HG03045 (cell line): Measurements from ENCODE around the gene LBHD2.

ENCODE experiments used
- ATAC-seq: cut with Tn5 transposase; IDR thresholded peaks from one replicate; pipeline ENCODE4 v1.9.1; 2021; ENCODE audit warnings: mild to moderate bottlenecking, moderate library complexity; ENCODE audit not compliant: unreplicated experiment

LBHD2 gene

DNA sequence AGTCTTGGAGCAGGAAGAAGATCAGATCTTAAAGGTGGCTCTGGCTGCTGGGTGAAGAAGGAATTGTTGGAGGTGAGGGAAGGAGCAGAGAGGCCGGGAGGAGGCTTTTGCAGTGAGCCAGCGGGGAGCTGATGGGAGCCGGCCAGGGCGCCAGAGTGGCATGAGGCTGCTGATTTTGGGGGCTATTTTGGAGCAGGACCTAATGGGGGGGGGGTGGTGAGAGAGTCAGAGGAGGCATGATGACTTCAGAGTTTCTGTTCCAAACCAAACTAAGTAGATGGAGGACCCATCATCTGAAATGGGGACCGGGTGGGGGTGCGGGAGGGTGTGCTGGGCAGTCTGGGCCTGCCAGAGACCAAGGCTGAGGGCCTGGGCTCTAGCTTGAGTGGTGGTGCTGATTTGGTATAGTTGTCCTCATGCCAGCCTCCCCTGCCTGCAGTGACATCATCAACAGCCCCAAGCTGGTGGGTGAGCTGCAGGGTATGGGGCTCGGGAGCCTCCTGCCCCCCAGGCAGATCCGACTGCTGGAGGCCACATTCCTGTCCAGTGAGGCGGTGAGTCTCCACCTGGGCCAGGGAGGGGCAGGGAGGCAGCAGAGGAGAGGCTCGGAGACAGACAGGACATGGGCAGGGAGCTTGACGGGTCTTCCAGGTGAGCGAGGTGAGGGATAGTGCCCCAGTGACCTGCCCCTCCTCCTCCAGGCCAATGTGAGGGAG lies 45.4 kb downstream of the LBHD2 start:
- no peak for ATAC-seq

DNA sequence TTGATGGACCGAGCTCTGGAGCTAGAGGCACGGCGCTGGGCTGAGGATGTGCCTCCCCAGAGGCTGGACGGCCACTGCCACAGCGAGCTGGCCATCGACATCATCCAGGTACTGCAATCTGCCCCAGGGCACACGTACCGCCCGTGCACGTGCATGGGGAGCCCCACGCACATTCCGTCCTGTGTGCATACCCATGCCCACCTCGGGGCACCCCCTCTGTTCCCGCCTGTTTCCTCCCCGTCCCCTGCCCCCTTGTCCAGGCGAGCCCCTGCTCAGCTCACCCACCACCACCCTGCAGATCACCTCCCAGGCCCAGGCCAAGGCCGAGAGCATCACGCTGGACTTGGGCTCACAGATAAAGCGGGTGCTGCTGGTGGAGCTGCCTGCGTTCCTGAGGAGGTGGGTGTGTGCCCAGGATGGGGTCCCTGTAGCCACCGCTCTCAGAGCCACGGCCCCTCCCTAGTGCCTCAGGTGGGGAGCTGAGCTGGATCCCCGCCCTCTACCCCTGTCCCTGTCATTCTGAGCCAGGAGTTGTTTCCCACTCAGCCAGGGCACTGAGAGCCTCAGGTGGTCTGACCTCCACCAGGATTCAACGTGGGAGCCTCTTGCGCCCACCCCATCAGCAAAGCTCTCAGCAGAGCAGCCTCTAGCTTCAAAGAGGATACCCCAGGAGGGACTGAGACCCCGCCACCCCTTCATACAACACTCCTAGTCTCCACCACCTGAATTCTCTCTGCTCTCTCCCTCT lies 46.2 kb downstream of the LBHD2 start:
- ATAC-seq: no peak

DNA sequence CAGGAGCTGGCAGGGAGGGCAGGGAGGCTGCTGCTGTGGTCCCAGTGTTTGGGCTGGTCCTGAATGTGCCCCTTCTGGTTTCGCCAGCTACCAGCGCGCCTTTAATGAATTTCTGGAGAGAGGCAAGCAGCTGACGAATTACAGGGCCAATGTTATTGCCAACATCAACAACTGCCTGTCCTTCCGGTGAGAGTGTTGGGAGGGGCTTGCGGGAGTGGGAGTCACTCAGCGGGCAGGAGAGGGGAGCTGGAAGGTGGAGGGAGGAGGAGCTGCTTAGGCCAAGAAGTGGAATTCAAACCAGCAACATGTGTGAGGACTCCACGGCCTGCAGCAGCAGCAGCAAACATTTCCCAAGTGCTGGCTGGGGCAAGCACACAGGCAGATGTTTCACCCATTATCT lies 47.0 kb downstream of the LBHD2 start:
- ATAC-seq: no peak

DNA sequence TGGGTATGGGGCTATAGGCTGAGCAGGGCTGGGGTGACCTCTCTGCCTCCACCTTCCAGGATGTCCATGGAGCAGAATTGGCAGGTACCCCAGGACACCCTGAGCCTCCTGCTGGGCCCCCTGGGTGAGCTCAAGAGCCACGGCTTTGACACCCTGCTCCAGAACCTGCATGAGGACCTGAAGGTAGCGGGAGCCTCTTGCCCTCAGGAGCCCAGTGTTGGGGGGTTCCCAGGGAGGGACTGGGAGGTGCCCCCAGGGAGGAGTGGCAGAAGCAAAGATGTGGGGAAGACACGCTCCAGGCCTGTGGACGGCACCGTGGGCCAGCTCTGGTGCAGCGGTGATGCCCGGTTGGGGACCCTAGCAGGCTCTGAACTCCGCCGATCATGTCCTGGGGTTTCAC lies 47.6 kb downstream of the LBHD2 start:
- ATAC-seq: no peak

DNA sequence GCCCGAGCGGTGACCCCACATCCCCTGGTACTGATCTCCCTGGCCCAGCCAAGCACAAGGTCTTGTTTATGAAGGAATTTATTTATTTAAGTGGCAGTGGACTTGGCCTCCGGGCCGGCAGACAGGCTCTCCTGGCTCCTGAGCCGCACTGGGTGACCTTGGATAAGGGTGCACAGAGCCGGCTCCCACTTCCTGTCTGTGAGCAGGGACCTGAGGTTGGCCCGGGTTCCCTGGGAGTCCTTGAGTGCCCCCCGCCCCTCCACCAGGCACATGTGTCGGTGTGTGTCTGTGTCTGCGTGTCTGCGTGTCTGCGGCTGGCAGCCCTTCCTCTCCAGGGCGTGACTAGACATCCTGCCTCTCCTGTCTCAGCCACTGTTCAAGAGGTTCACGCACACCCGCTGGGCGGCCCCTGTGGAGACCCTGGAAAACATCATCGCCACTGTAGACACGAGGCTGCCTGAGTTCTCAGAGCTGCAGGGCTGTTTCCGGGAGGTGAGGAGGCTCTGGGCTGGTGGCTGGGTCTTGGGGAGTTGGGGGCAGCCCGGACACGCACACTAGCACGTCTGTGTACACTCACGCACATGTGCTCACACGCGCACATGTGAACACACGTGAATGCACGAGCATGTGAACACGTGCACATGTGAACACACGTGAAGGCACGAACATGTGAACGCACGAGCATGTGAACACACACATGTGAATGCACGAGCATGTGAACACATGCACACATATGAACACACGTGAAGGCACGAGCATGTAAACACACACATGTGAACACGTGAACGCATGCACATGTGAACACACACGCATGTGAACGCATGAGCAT lies 48.6 kb downstream of the LBHD2 start:
- ATAC-seq: no peak

DNA sequence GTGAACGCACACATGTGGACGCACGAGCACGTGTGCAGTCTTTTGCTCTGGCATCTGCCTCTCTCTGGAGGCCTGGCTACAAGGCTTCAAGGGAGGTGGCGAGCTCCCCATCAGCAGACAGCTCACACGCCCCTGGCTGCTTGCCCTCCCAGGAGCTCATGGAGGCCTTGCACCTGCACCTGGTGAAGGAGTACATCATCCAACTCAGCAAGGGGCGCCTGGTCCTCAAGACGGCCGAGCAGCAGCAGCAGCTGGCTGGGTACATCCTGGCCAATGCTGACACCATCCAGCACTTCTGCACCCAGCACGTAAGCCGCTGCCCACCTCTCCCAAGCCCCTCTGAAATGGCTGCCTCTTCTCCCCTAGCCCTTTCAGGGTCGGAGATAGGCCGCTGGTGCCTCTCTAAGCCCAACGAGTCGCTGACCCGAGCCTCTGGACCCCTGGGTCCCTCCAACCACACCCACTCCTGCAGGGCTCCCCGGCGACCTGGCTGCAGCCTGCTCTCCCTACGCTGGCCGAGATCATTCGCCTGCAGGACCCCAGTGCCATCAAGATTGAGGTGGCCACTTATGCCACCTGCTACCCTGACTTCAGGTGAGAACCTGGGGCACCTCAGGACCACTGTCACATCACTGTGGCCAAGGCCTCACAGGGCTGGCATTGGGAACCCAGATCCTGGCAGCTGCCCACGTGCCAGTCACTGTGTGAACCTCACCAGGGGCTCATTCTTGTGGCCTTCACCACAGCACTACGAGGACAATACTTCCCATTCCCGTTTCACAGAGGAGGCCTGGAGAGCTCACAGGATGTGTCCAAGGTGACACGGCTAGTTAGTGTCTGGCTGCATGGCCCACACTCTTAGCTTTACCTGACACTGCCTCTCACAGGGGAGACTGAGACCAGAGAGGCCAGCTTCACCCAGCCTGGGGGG lies 49.5 kb downstream of the LBHD2 start:
- ATAC-seq: no peak

DNA sequence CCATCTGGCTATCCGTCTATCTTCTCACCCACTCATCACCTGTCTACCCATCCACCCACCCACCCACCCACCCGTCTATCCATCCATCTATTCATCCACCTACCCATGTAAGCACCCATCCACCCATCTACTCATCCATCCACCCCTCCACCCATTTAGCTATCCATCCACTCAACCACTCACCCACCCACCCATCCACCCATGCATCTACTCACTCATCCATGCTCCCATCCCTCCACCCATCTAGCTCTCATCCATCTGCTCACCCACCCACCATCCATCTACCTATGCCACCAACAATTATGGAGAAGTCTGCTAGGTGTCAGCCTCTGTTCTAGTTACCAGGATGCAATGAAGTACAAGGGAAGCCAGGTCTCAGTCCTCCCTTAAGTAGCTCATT lies 50.4 kb downstream of the LBHD2 start:
- no peak for ATAC-seq

DNA sequence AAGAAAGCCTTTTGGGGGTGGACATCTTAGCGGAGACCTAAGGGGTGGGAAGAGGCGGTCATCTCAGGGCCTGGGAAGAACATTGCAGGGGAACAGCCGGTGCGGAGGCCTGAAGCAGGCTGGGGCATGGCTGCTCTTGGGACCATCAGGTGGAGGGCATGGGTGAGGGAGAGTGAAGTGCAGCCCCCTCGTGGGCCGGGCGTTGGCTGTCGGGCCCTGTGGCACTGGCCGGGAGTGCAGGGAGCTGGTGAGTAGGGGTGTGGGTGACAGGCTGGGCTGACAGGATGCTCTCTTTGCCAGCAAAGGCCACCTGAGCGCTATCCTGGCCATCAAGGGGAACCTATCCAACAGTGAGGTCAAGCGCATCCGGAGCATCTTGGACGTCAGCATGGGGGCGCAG lies 50.9 kb downstream of the LBHD2 start:
- no peak for ATAC-seq

DNA sequence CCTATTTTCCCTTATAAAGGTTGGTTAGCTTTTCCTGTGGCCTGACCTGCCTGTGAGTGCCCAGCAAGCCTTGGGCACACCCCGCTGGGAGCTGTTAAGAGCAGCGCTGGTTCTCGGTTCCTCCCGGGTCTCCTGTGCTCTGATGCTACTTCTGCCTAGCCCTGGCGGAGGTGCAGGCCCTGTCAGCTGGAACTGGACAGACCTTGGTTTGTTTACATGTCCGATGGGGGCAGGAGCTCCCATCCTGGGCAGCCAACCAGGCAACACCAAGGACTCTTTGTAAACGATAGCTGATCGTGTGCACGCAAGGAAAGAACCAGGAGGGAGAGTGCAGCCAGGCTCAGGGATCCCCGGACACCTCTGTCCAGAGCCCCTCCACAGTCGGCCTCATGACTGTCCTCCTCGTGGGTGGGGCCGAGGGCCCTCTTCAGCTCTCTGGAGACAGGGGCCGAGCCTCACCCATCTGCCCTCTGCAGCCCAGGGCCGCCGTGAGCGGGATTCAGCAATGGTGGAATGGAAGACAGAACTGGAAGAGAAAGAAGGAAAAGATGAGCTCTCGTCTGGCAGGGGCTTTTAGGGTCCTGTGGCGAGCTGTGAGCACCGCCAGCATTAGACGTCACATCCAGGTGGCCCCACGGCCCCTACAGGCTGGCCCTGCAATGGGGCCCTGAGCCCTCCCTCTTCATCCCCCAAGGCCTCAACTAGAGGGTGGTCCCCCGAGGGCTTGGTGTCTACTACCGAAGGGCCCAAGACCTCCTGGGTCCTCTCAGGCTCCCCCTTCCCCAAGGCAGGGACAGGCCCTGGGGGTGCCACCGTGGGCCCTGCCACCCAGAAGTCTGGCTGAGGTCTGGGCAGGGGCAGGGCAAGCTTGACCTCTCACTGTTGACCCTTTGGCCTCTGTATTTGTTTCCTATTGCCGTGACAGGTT lies 51.6 kb downstream of the LBHD2 start:
- no peak for ATAC-seq

DNA sequence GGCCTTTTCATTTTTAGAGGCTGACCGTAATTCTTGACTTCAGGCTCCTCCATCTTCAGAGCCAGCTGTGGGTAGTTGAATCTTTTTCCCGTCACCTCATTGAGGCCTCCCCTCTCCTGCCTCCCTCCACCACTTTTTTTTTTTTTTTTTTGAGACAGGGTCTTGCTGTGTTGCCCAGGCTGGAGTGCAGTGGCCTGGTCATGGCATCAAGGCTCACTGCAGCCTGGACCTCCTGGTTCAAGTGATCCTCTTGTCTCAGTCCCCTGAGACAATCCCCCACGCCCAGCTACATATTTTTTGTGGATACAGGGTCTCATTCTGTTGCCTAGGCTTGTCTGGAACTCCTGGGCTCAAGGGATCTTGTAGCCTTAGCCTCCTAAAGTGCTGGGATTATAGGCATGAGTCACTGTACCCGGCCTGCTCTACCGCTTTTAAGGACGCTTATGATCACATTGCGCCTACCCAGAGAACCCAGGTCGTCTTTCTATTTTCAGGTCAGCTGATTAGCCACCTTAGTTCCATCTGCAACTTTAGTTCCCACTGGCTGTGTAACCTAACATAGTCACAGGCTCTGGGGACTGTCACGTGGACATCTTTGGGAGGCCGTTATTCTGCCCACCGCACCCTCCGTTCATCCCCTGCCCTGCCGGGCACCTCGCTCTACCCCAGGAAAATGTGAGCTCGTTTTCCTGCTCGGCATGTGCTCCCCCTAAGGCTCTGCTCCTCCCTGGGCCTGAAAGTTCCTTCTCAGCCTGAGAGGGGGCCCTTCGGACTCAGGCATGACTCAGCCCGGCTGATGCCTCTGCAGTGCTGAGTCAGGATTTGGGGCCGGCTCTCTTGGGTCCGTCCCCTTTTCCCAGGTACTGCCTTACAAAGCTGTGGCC lies 52.6 kb downstream of the LBHD2 start:
- ATAC-seq: no peak

DNA sequence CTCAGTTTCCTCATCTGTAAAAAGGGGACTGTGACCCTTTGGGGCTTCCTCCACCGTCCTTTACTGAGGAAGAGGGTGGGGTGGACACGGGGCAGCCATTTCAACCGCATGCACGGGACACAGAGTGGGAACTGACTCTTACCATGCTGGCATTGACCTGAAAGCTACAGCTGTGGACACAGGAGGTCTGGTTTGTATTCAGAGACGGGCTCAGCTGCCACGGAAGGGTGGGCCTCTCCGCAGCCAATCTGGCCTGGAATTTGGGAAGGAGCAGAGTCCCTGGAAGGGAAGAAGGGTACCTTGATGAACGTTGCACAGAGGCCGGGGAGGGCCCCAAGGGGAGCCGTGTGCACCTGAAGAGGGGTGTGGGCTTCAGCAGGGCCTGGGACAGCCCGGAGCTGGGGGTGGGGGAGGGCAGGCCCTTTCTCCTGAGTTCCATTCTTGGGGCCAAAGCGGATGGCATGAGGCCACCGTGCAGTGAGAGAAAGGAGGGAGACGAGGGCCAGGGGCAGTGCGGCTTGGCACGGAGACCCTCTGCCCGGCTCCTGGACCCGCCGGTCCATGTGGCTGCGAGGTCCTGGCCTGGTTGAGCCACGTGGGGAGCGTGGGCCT lies 53.8 kb downstream of the LBHD2 start:
- no peak for ATAC-seq

DNA sequence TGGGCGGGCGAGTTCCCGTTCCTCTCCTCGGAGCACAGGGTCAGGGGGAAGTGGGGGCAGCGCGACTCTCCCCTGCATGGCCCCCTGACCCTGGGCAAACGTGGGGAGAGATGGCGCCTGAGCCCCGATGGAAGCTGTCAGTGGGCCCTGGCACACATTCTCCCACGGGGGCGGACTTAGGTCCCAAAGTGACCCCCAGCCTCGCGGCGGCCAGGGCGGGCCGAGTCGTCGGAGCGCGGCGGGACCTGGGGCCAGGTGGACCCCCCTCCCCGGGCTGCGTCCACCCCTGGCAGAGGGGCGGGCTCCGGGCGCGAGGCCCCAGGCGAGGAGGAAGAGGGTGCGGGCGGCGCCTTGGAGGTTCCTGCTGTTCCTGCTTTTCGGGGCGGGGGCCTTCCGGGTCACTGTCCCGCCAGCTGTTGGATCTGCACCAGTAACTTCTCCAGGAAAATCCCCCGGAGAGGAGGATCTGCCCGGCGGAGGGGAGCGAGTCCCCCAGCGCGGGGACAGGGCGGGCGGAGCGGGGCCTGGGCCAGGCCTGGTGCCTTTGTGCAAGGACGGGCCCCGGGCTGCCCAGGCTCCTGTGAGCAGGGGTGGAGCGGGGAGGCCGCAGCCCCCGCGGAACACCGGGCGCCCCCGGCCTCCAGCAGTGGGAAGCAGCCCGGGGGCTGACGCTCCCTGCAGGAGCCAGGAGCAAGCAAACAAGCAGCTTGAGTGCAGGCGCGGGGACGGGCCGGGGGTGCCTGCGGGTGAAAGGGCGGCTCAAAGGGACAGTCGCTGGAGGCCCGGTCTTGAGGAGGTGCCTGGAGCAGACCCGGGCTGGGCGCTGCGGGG lies 54.5 kb downstream of the LBHD2 start:
- no peak for ATAC-seq

DNA sequence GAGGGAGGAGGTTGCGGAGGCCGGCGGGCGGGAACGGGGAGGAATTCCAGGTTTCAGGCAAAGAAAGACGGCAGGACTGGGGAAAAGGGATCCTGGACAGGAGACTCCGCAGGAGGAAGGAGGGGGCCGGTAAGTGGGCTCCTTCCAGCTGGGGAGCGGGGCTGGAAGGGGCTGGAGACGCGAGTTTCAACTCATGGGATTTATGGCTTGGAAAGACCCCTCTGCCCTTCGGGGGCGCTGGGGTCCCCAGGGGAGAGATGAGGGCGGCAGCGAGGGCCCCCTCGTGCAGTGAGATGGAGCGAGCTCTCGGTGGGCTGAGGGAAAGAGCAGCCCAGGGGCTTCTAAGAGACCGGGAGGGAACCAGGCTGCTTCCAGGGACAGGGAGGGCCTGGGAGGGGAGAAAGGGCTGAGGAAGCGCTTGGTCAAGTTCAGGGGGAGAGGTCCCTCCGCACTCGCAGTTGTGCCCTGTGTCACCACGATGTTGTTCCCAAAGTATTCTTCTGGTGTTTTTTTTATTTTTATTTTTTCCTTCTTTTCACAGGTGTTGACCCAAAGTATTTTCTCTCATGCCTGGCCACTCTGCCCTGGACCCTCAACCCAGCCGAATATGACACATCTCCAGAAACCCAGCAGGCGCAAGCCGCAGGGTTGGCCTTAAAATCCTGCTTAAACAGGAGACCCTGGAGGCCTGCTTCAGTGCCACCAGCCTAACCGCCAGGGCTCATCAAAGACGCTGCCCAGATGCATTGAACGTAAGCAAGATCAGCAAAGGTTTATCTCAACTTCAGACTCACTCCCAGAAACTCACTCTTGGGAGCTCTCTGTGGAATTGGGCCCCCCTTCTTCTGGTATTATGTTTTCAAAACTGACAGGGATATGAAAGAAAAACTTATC lies 55.4 kb downstream of the LBHD2 start:
- no peak for ATAC-seq
